ENCODE measurements around the gene APEX1. TPM values are rescaled to one million over a fixed set of nuclear protein-coding genes. Genes with fewer than 3 reads are reported as not detected.

APEX1 gene
- total and polyA plus RNA-seq, 2 of the 8 experiments (the other 6 are each of a cell fraction or from before 2014, with no cell fraction given): 384 to 700 TPM

DNA sequence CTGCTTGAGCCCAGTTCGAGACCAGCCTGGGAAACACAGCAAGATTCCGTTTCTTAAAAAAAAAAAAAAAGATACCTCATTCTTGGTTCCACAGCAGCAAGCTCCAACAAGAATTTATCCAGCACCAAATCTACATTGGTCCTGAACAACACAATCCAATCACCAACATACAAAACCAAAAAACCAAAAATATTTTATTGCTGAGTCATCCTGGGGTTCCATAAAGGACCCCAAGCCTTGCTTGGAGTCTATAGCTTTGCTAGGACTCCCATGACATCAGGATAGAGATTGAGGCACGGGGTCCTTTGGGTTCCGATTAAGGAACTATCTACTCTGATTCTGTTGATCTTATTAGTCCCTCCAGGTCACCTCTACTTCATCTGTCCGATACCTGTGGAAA is 8.1 kb upstream of the APEX1 start:
- H3K56ac ChIP-seq (replicated peaks; ENCODE audit: insufficient read length, low read depth, low read length): no peak overlapping the region
- no peak overlapping the region for H3K4ac ChIP-seq (replicated peaks; ENCODE audit: insufficient read length, low read depth, low read length)
- no peaks in the 10 kb centered on the region for H4K20me1 ChIP-seq (replicated peaks in 1 of 2; ENCODE audit: control insufficient read depth in 1 of 2, insufficient read depth in 2 of 2, low read length in 2 of 2)
- H4K5ac ChIP-seq (ENCODE audit: insufficient read length, low read depth, low read length): no peak overlapping the region
- no peaks in the 10 kb centered on the region for H3K9me3 ChIP-seq (ENCODE audit: insufficient read depth in 2 of 2, low read depth in 1 of 2, low read length in 1 of 2)
- no peak overlapping the region for H2AK5ac ChIP-seq (ENCODE audit: low read depth, low read length)
- H3K18ac ChIP-seq (ENCODE audit: extremely low read depth, low read length): no peak overlapping the region
- CTCF ChIA-PET (ENCODE audit: partially characterized antibody): interaction anchor here (1.1 kb wide), 1 partner anchor 9 kb away, joined by 3 read pairs; the partner anchor contains the start of gene APEX1
- H2BK5ac ChIP-seq (ENCODE audit: low read depth, low read length): no peak overlapping the region
- no peak overlapping the region for H2BK15ac ChIP-seq (ENCODE audit: low read length)
- no peaks in the 10 kb centered on the region for H3K79me2 ChIP-seq (ENCODE audit: control insufficient read depth in 1 of 2, insufficient read depth in 2 of 2, low read length in 2 of 2)
- no peak overlapping the region for H3K4me2 ChIP-seq (ENCODE audit: insufficient read depth in 1 of 2, low read depth in 2 of 2, low read length in 2 of 2)
- 94% methylated on average over 5 of the region's 5 CpGs; no CpG with 5 or more reads in 1 of the 2 experiments for WGBS, 2 experiments (ENCODE audit: extremely low coverage in 1 of 2, insufficient coverage in 1 of 2, insufficient read length in 1 of 2, insufficient replicate concordance in 2 of 2, low coverage in 1 of 2, low lambda C conversion rate in 2 of 2, missing lambda C conversion rate in 1 of 2)
- H2BK20ac ChIP-seq (ENCODE audit: low read length): no peak overlapping the region
- H3K4me1 ChIP-seq (replicated peaks in 1 of 4; ENCODE audit: control insufficient read depth in 3 of 4, insufficient read depth in 4 of 4, low read length in 3 of 4): no peaks in the 10 kb centered on the region
- no peak overlapping the region for H3K14ac ChIP-seq (ENCODE audit: insufficient read length)
- H2BK120ac ChIP-seq (replicated peaks; ENCODE audit: low read depth, low read length): no peak overlapping the region
- no peaks in the 10 kb centered on the region for H3K23me2 ChIP-seq (ENCODE audit: low read depth, low read length)
- H2BK12ac ChIP-seq (ENCODE audit: low read depth, low read length): no peak overlapping the region
- no peak overlapping the region for H3K23ac ChIP-seq (ENCODE audit: insufficient read length)
- no peak overlapping the region for H4K91ac ChIP-seq (replicated peaks; ENCODE audit: insufficient read length, low read length)
- no peak for TF ChIP-seq SP1 (IDR thresholded peaks at IDR 0.05; ENCODE audit: low read depth, low read length)
- peak; percentile 38; the same call in 1 of the 2 replicates for TF ChIP-seq BACH1 (IDR thresholded peaks at IDR 0.05; ENCODE audit: low read length)
- no peak for TF ChIP-seq CHD2 (IDR thresholded peaks at IDR 0.05; ENCODE audit: low read length)
- no peak for TF ChIP-seq ATF2 (IDR thresholded peaks at IDR 0.05; ENCODE audit: low read length)
- TF ChIP-seq MAFK (IDR thresholded peaks at IDR 0.05; ENCODE audit: low read depth, low read length): 0 out of 2 replicates have a peak, but pooled peaks have one; percentile 17
- H3K79me1 ChIP-seq (ENCODE audit: low read depth, low read length): no peaks in the 10 kb centered on the region
- H3K36me3 ChIP-seq (ENCODE audit: control insufficient read depth in 2 of 4, insufficient read depth in 4 of 4, low read length in 3 of 4): peaks cover 38 to 60% (median 57%) of the 10 kb centered on the region in 4 experiments
- no peak overlapping the region for H4K8ac ChIP-seq (ENCODE audit: extremely low read depth, insufficient read depth, low read length)
- H3K4me3 ChIP-seq (ENCODE audit: extremely low read depth in 1 of 4, insufficient read depth in 2 of 4, low read depth in 3 of 4, low read length in 4 of 4): no peak overlapping the region
- H3K27ac ChIP-seq (ENCODE audit: low read depth, low read length): no peak overlapping the region
- no peaks in the 10 kb centered on the region for H3K27me3 ChIP-seq (replicated peaks in 1 of 4; ENCODE audit: control insufficient read depth in 3 of 4, extremely low read depth in 1 of 4, insufficient read depth in 3 of 4, low read length in 3 of 4)
- no peak for DNase-seq (ENCODE audit: low read depth in 1 of 2, low spot score in 2 of 2)
- no peak overlapping the region for H3K9ac ChIP-seq (replicated peaks in 1 of 4; ENCODE audit: extremely low read depth in 1 of 4, low read depth in 3 of 4, low read length in 3 of 4)
- FAIRE-seq: no peak
- no peak overlapping the region for H2AFZ ChIP-seq (ENCODE audit: low read length)
- POLR2A ChIA-PET (ENCODE audit: partially characterized antibody): interaction anchor here (0.5 to 8.2 kb wide), 6 partner anchors 8 to 35 kb away, joined by 3 to 68 read pairs (median 4); partner anchors contain the start of genes APEX1, KLHL33, OSGEP and TEP1
